WI38 (cell line): ENCODE data around the gene SLC2A9.

Experiments used
- H3K4me3 ChIP-seq: 2 replicates; pipeline ENCODE4 v1.5.1; 2011; ENCODE audit warnings: low read depth, mild to moderate bottlenecking, control low read depth, low read length
- TF ChIP-seq, protein P1 (sequence below): IDR thresholded peaks from 2 replicates; pipeline ENCODE4 v1.5.1; 2012; ENCODE audit warnings: low read depth, mild to moderate bottlenecking, control low read depth, low read length

SLC2A9 gene

DNA sequence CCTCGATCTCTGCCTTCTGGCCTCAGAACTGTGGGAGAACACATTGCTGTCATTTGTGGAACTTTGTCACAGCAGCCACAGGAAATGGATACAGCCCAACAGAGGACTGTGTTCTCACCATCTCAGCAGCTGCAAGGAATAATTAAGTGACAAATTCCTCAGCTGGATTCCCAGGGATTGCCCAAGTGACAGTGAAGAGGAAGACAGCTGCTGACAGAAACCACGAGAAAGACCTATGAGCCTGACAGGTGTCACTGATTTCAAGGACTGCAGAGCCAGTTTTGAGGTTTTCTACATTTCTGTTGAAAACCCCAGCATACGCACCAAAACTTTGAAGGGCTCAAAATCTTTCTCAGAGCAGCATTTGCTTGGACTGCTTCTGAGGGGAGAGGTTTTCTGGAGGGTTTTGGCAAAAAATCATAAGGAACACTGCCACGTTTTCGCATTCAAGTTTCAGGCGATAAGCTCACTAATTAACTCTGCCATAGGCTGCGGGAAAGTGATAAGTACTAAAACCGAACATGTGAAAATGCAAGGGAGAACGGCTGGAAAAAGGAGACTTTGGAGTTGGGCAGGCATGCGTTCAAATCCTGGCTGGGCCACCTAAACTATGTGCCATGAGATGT lies 151.0 kb downstream of the SLC2A9 start:
- no peak overlapping the region for H3K4me3 ChIP-seq
- TF ChIP-seq, protein P1, sequence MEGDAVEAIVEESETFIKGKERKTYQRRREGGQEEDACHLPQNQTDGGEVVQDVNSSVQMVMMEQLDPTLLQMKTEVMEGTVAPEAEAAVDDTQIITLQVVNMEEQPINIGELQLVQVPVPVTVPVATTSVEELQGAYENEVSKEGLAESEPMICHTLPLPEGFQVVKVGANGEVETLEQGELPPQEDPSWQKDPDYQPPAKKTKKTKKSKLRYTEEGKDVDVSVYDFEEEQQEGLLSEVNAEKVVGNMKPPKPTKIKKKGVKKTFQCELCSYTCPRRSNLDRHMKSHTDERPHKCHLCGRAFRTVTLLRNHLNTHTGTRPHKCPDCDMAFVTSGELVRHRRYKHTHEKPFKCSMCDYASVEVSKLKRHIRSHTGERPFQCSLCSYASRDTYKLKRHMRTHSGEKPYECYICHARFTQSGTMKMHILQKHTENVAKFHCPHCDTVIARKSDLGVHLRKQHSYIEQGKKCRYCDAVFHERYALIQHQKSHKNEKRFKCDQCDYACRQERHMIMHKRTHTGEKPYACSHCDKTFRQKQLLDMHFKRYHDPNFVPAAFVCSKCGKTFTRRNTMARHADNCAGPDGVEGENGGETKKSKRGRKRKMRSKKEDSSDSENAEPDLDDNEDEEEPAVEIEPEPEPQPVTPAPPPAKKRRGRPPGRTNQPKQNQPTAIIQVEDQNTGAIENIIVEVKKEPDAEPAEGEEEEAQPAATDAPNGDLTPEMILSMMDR, result no peak

- TF ChIP-seq, protein P1, result no peak
These were observed 153.4 kb downstream of the SLC2A9 start for GRCh38 chr4:9867751-9868425.

DNA sequence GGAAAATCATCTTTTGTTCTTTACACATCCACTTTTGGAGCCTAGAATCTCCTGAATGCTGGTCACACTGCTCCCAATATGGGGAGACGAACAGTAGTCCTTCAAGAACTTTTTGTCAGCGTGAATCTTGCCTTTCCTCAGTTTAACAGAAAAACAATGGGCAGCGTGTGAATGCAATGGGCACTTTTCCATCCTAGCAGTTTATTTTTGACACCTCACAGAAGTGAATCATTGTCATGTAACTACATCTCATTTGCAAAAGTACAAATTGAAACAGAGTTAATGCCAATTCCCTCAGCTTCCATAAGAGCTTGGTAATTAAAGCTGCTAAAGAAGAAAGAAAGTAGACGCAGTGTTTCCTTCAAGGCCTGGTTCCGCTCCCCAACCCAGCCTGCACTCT lies 154.4 kb downstream of the SLC2A9 start:
- H3K4me3 ChIP-seq, result no peak overlapping the region
- TF ChIP-seq, protein P1, result no peak

More at GRCh38 chr4:9867751-9868425, 153.4 kb downstream of the SLC2A9 start:
- H3K4me3 ChIP-seq, result no peak overlapping the region

DNA sequence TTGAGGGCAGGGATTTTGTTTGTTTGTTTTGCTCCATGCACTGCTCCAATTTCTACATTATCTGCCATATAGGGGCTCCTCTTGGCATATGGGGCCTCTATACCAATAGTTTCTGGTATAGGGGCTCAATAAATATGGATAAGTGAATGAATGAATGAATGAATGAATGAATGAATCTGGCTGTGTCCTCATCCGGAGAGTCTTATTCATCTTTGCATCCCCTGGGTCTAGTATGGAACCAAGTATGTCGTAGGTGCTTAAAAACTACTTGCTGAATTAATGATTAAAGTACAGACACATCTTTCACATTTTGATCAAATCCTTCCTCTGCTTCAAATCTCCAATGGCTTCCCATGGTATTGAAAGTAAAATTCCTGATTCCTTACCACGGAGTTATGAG lies 159.7 kb downstream of the SLC2A9 start:
- TF ChIP-seq, protein P1, result no peak
- no peak overlapping the region for H3K4me3 ChIP-seq

DNA sequence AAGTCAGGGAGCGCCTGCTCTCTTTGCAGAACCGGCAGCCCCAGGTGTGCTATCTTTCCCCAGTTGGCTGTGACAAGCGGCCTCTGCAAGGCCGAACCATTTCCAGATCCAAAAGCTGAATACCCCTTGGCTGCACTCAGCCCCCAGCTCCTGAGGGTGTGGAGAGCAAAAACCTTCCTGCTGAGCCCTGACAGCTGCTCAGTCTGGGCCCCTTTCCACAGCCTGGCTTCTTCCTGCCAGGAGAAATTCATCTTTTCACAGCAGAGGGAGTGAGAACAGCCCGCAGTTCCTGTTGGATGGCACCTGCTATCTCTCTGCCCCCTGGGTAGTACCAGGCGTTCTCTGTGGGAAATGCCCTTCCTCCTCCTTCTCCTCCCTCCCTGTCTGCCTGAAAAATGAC lies 161.5 kb downstream of the SLC2A9 start:
- TF ChIP-seq, protein P1, result no peak
- H3K4me3 ChIP-seq, result no peak overlapping the region

- no peak overlapping the region for H3K4me3 ChIP-seq
- TF ChIP-seq, protein P1, result no peak
These were observed 171.8 kb downstream of the SLC2A9 start for GRCh38 chr4:9849538-9849920.

DNA sequence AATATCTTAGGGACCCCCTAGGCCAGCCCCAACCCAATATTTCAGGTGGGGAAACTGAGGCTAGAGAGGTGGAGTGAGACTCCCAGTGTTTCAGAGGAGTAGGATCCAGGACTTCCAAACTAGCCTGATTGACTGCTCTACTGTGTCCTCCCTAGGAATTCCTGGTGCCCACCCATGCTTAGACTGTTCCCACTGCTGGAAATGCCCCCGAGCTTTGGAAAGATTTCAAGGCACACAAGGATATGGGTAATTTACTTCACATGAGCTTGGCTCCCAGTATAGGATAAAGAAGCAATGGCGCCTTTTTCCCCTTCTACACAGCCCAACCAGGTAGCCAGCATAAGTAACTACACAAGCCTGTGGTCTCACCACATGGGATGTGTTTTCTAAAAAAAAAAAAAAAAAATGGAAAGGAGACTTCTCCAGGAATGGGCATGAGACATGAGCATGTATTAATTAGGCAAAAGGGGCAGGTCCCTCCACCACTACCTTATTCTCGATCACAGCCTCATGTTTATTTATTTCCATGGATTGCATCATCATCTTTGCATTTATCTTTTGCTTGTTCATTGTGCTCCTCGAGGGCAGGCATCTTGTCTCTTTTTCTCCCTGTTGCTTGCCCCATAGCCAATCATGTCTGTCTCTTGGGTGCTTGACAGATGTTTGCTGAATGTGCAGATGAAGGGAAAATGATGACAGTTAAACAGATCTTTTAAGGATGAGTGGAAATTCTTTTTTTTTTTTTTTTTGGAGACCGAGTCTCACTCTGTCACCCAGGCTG lies 173.1 kb downstream of the SLC2A9 start:
- H3K4me3 ChIP-seq, result no peak overlapping the region
- TF ChIP-seq, protein P1, result no peak
